A549 (cell line): ENCODE data around the gene TSPAN4. TPM values are rescaled to one million over a fixed set of nuclear protein-coding genes. Genes with fewer than 3 reads are reported as not detected.

Experiments
- ATAC-seq, 2 experiments: fragments of 200-7000 bp in 1 of 2; fragments of >200 bp in 1 of 2; cut with Nextera tagmentation in 1 of 2; cut with Tn5 transposase in 1 of 2; 3 replicates each; pipeline versions ENCODE4 v1.8.0 to v1.9.1; 2018 to 2020; ENCODE audit warnings: mild to moderate bottlenecking in 1 of 2, moderate library complexity in 1 of 2
- CTCF ChIA-PET: fragments of 300-600 bp; sonication (Branson Sonifier 250); formaldehyde crosslinking; extraction: SDS; loops from one replicate; lab custom pipeline; 2021; ENCODE audit warnings: antibody characterized with exemption, inconsistent platforms; lab: Yijun Ruan, JAX
- POLR2A ChIA-PET: fragments of 350-600 bp; formaldehyde crosslinking; extraction: SDS; loops from one replicate; lab custom pipeline; 2021; ENCODE audit warnings: antibody characterized with exemption, inconsistent platforms; lab: Yijun Ruan, JAX
- DNase-seq, 2 experiments: peaks; one replicate each; pipeline versions ENCODE4 v3.0.0 to v3.0.0-alpha.2; 2011 to 2016; ENCODE audit warnings: low read depth in 1 of 2, low spot score in 1 of 2
- FAIRE-seq: peaks from 2 replicates; lab custom pipeline; 2011; peaks lifted over from hg19 to GRCh38; lab: Jason Lieb, UNC
- H3K27ac ChIP-seq, 2 experiments: fragments of >200 bp; sonication (Bioruptor Twin); formaldehyde crosslinking; 3 replicates each; pipeline ENCODE4 v1.5.1; 2016 to 2017
- H3K4me1 ChIP-seq: fragments of >200 bp; sonication (Bioruptor Twin); formaldehyde crosslinking; 3 replicates; pipeline ENCODE4 v1.6.1; 2016
- H3K4me2 ChIP-seq: fragments of >200 bp; sonication (Bioruptor Twin); formaldehyde crosslinking; 3 replicates; pipeline ENCODE4 v1.6.1; 2016
- H3K4me3 ChIP-seq: fragments of >200 bp; sonication (Bioruptor Twin); formaldehyde crosslinking; 3 replicates; pipeline ENCODE4 v1.5.1; 2016
- H3K9me3 ChIP-seq: fragments of >200 bp; sonication (Bioruptor Twin); formaldehyde crosslinking; 3 replicates; pipeline ENCODE4 v1.6.1; 2016
- BHLHE40 ChIP-seq: IDR thresholded peaks from 2 replicates; pipeline ENCODE4 v1.6.1; 2012; ENCODE audit warnings: low read depth, low read length, inconsistent platforms
- CBX2 ChIP-seq: fragments of 200-600 bp; sonication (generic); IDR thresholded peaks from 2 replicates; pipeline ENCODE4 v1.6.1; 2016; ENCODE audit warnings: low read depth, mild to moderate bottlenecking, borderline replicate concordance
- CHD2 ChIP-seq: fragments of 150-350 bp; IDR thresholded peaks from 2 replicates; pipeline ENCODE4 v1.6.1; 2014; ENCODE audit warnings: low read length; ENCODE audit not compliant: partially characterized antibody
- E2F6 ChIP-seq: IDR thresholded peaks from 2 replicates; pipeline ENCODE4 v1.6.1; 2012; ENCODE audit warnings: low read depth, borderline replicate concordance
- EHF ChIP-seq: fragments of 250-450 bp; sonication (Bioruptor Pico); IDR thresholded peaks from 2 replicates; pipeline ENCODE4 v1.5.0; 2020; ENCODE audit warnings: mild to moderate bottlenecking
- ELK1 ChIP-seq: fragments of 150-350 bp; IDR thresholded peaks from 2 replicates; pipeline ENCODE4 v1.6.1; 2014; ENCODE audit warnings: low read depth, mild to moderate bottlenecking, low read length
- EP300 ChIP-seq, 2 experiments: fragments of >200 bp; sonication (Bioruptor Twin); formaldehyde crosslinking; IDR thresholded peaks; 2 replicates in 1 of 2; 3 replicates in 1 of 2; pipeline ENCODE4 v1.6.1; 2016 to 2017
- ESRRA ChIP-seq: fragments of 150-350 bp; IDR thresholded peaks from 2 replicates; pipeline ENCODE4 v1.6.1; 2014; ENCODE audit warnings: mild to moderate bottlenecking, low read length, borderline replicate concordance
- FOSL2 ChIP-seq, 2 experiments: fragments of 450-650 bp in 1 of 2; fragments of >200 bp in 1 of 2; sonication (Bioruptor Twin) in 1 of 2; formaldehyde crosslinking; IDR thresholded peaks; 2 replicates each; pipeline versions ENCODE4 v1.5.0 to v1.6.1; 2016 to 2020; ENCODE audit warnings: mild to moderate bottlenecking in 1 of 2, moderate library complexity in 1 of 2
- FOXS1 ChIP-seq: fragments of 250-450 bp; sonication (Bioruptor Pico); IDR thresholded peaks from 2 replicates; pipeline ENCODE4 v1.5.0; 2020; ENCODE audit warnings: mild to moderate bottlenecking, moderate library complexity
- GATA3 ChIP-seq: IDR thresholded peaks from 2 replicates; pipeline ENCODE4 v1.6.1; 2012; ENCODE audit warnings: borderline replicate concordance
- HDAC2 ChIP-seq: fragments of 200-600 bp; sonication (generic); IDR thresholded peaks from 2 replicates; pipeline ENCODE4 v1.6.1; 2016
- HOXA7 ChIP-seq: fragments of 250-450 bp; sonication (Bioruptor Pico); IDR thresholded peaks from 2 replicates; pipeline ENCODE4 v1.5.0; 2020; ENCODE audit warnings: mild to moderate bottlenecking, moderate library complexity
- HOXB5 ChIP-seq: fragments of 250-450 bp; sonication (Bioruptor Pico); IDR thresholded peaks from 2 replicates; pipeline ENCODE4 v1.5.0; 2020; ENCODE audit warnings: mild to moderate bottlenecking, moderate library complexity
- MAZ ChIP-seq: fragments of 150-350 bp; IDR thresholded peaks from 2 replicates; pipeline ENCODE4 v1.6.1; 2014; ENCODE audit warnings: antibody characterized with exemption, low read depth, low read length, borderline replicate concordance
- MYC ChIP-seq: IDR thresholded peaks from 2 replicates; pipeline ENCODE4 v1.6.1; 2012; ENCODE audit warnings: mild to moderate bottlenecking, inconsistent platforms, low read length, improper control_type of control experiment, borderline replicate concordance
- NPAS2 ChIP-seq: fragments of 250-450 bp; sonication (Bioruptor Pico); IDR thresholded peaks from 2 replicates; pipeline ENCODE4 v1.8.0; 2022; ENCODE audit warnings: mild to moderate bottlenecking, moderate library complexity, borderline replicate concordance
- RAD21 ChIP-seq, 2 experiments: fragments of >200 bp in 1 of 2; sonication (Bioruptor Twin) in 1 of 2; formaldehyde crosslinking in 1 of 2; IDR thresholded peaks in 1 of 2; conservative IDR thresholded peaks in 1 of 2; 2 replicates in 1 of 2; 3 replicates in 1 of 2; pipeline ENCODE4 v1.6.1; 2012 to 2018; ENCODE audit warnings: inconsistent platforms in 1 of 2
- RCOR1 ChIP-seq: fragments of 150-350 bp; IDR thresholded peaks from 2 replicates; pipeline ENCODE4 v1.6.1; 2014; ENCODE audit warnings: antibody characterized with exemption, low read length, low read depth
- REST ChIP-seq: fragments of 200-600 bp; sonication (generic); IDR thresholded peaks from 2 replicates; pipeline ENCODE4 v1.6.1; 2016; ENCODE audit warnings: antibody characterized with exemption, mild to moderate bottlenecking, moderate library complexity
- RFX5 ChIP-seq: fragments of 450-650 bp; IDR thresholded peaks from 2 replicates; pipeline ENCODE4 v1.7.1; 2014; ENCODE audit warnings: antibody characterized with exemption, mild to moderate bottlenecking, moderate library complexity
- SMC3 ChIP-seq: fragments of >200 bp; sonication (Bioruptor Twin); formaldehyde crosslinking; IDR thresholded peaks from 3 replicates; pipeline ENCODE4 v1.6.1; 2018; ENCODE audit warnings: inconsistent platforms
- TP53 ChIP-seq: fragments of 250-450 bp; sonication (Bioruptor Pico); IDR thresholded peaks from 2 replicates; pipeline ENCODE4 v1.5.0; 2021; ENCODE audit warnings: mild to moderate bottlenecking, moderate library complexity
- ZFP36 ChIP-seq: fragments of 450-650 bp; IDR thresholded peaks from 2 replicates; pipeline ENCODE4 v1.6.1; 2014; ENCODE audit warnings: borderline replicate concordance; ENCODE audit not compliant: partially characterized antibody
- ZSCAN20 ChIP-seq: fragments of 250-450 bp; sonication (Bioruptor Pico); IDR thresholded peaks from 2 replicates; pipeline ENCODE4 v1.8.0; 2022; ENCODE audit warnings: mild to moderate bottlenecking, moderate library complexity
- WGBS: methylation state at CpG from one replicate; pipeline ENCODE4 v1.1.6; 2017; ENCODE audit errors: missing lambda C conversion rate; 5-methylcytosine and 5-hydroxymethylcytosine counted together
- polyA plus RNA-seq, 4 experiments: library from polyadenylated mRNA; depleted of rRNA in 3 of 4; stranded (reverse); fragments of >200 nt; fragmentation: RNase III in 1 of 4; extraction: RNeasy Plus Mini Kit Qiagen cat#74134 plus additional on column Dnase treatment in 1 of 4; gene quantifications; 2 replicates in 3 of 4; 3 replicates in 1 of 4; pipeline ENCODE4 v1.2.3, GENCODE V29; 2011 to 2017

TSPAN4 gene
- polyA plus RNA-seq, 2 of the 4 experiments (the other 2 are of a cell fraction), result 83.5 to 145 TPM

- 84% methylated on average over 8 of the region's 9 CpGs for WGBS
- Histone ChIP-seq H3K4me3 (no peak overlapping the region), H3K4me1 (peaks cover 11% of the 10 kb centered on the region; the same call in 2 of the 3 replicates), H3K4me2 (no peak overlapping the region), H3K9me3 (no peaks in the 10 kb centered on the region), H3K27ac (no peak overlapping the region)
- no peak for DNase-seq
- no peak for ATAC-seq
- TF ChIP-seq EHF (CRISPR knock-in tag) (no peak), RFX5 (no peak), GATA3 (no peak), REST (no peak), ELK1 (no peak), MYC (no peak), MAZ (no peak), FOSL2 (IDR thresholded peaks at IDR 0.05) (no peak), FOSL2 (CRISPR knock-in tag; IDR thresholded peaks at IDR 0.05) (no peak), SMC3 (no peak), HOXA7 (no peak), TP53 (CRISPR knock-in tag) (no peak), RAD21 (conservative IDR thresholded peaks at IDR 0.05 in 1 of 2, IDR thresholded peaks at IDR 0.05 in 1 of 2) (no peak), CBX2 (no peak), BHLHE40 (no peak)
- CTCF ChIA-PET, result interaction anchor here (0.6 to 2.2 kb wide), 5 partner anchors 11 to 180 kb away, joined by 3 to 8 read pairs (median 3); no protein-coding TSS in a partner anchor
- FAIRE-seq, result no peak
- POLR2A ChIA-PET, result no interaction called here
These were observed 28.8 kb downstream of the TSPAN4 start for GRCh38 chr11:871472-871871.

- ATAC-seq, result no peak
- CTCF ChIA-PET, result interaction anchor here (1.2 to 2.2 kb wide), 3 partner anchors 25 to 178 kb away, joined by 3 to 8 read pairs (median 5); no protein-coding TSS in a partner anchor
- FAIRE-seq, result no peak
These were observed 30.1 kb downstream of the TSPAN4 start for GRCh38 chr11:872799-873198.

More at GRCh38 chr11:872799-873198, 30.1 kb downstream of the TSPAN4 start:
- TF ChIP-seq CHD2 (no peak), ZFP36 (no peak), HDAC2 (no peak), EP300 (IDR thresholded peaks at IDR 0.05) (no peak), FOXS1 (no peak), RCOR1 (no peak), E2F6 (no peak), ZSCAN20 (CRISPR knock-in tag) (no peak), ESRRA (no peak), HOXB5 (CRISPR knock-in tag) (no peak), CBX2 (no peak), NPAS2 (no peak)
- WGBS, result 80% methylated on average over 9 of the region's 9 CpGs
- Histone ChIP-seq H3K9me3 (no peaks in the 10 kb centered on the region), H3K4me3 (no peak overlapping the region), H3K4me1 (peaks cover 5% of the 10 kb centered on the region; the same call in 1 of the 3 replicates), H3K27ac (no peak overlapping the region), H3K4me2 (no peak overlapping the region)
- POLR2A ChIA-PET, result no interaction called here
- DNase-seq, result no peak
